HEK293 (cell line): Measurements from ENCODE around the gene NOSIP.

Experiments
- CTCF ChIA-PET: fragments of 350-600 bp; formaldehyde crosslinking; extraction: SDS; loops from one replicate; lab custom pipeline; 2021; ENCODE audit warnings: antibody characterized with exemption; lab: Yijun Ruan, JAX
- POLR2A ChIA-PET: fragments of 300-600 bp; formaldehyde crosslinking; extraction: SDS; loops from one replicate; lab custom pipeline; 2020; ENCODE audit warnings: antibody characterized with exemption, inconsistent platforms; lab: Yijun Ruan, JAX
- H3K27ac ChIP-seq: fragments of 200-500 bp; sonication (Bioruptor generic); 2 replicates; pipeline ENCODE4 v1.5.1; 2014; ENCODE audit warnings: low read depth, low read length, control low read depth, inconsistent platforms; ENCODE audit errors: extremely low read depth
- H3K36me3 ChIP-seq, 2 experiments: fragments of 200-500 bp in 1 of 2; sonication (Bioruptor generic) in 1 of 2; 1 replicate in 1 of 2; 2 replicates in 1 of 2; pipeline ENCODE4 v1.5.1; 2014 to 2017; ENCODE audit warnings: inconsistent platforms in 2 of 2, low read length in 2 of 2; ENCODE audit not compliant: control insufficient read depth in 2 of 2, insufficient read depth in 1 of 2
- H3K4me1 ChIP-seq: fragments of 200-500 bp; sonication (Bioruptor generic); 2 replicates; pipeline ENCODE4 v1.5.1; 2014; ENCODE audit warnings: mild to moderate bottlenecking, low read length, inconsistent platforms; ENCODE audit not compliant: control insufficient read depth, insufficient read depth
- H3K4me3 ChIP-seq: 2 replicates; pipeline ENCODE4 v1.5.1; 2011; ENCODE audit warnings: low read depth, mild to moderate bottlenecking, control low read depth, low read length, moderate library complexity
- H3K9me3 ChIP-seq: fragments of 200-500 bp; sonication (Bioruptor generic); 2 replicates; pipeline ENCODE4 v1.5.1; 2014; ENCODE audit warnings: low read depth, low read length, inconsistent platforms; ENCODE audit not compliant: control insufficient read depth, insufficient read depth
- KLF9 ChIP-seq: fragments of 450-650 bp; formaldehyde crosslinking; IDR thresholded peaks from 2 replicates; pipeline ENCODE4 v1.5.1; 2016; ENCODE audit warnings: missing biosample characterization, missing genetic modification characterization, low read depth
- REPIN1 ChIP-seq: fragments of 450-650 bp; formaldehyde crosslinking; IDR thresholded peaks from 2 replicates; pipeline ENCODE4 v1.5.1; 2017; ENCODE audit warnings: missing biosample characterization, missing genetic modification characterization, low read depth
- SP3 ChIP-seq: fragments of 450-650 bp; formaldehyde crosslinking; IDR thresholded peaks from 2 replicates; pipeline ENCODE4 v1.5.1; 2016; ENCODE audit warnings: missing biosample characterization, missing genetic modification characterization
- ZBTB21 ChIP-seq: fragments of 450-650 bp; formaldehyde crosslinking; IDR thresholded peaks from 2 replicates; pipeline ENCODE4 v1.5.1; 2017; ENCODE audit warnings: missing biosample characterization, missing genetic modification characterization
- ZBTB48 ChIP-seq: fragments of 450-650 bp; formaldehyde crosslinking; IDR thresholded peaks from 2 replicates; pipeline ENCODE4 v1.5.1; 2016; ENCODE audit warnings: missing biosample characterization, missing genetic modification characterization
- ZBTB7A ChIP-seq: fragments of 450-650 bp; formaldehyde crosslinking; IDR thresholded peaks from 2 replicates; pipeline ENCODE4 v1.5.1; 2016; ENCODE audit warnings: low read depth, missing biosample characterization, missing genetic modification characterization
- ZIC2 ChIP-seq: fragments of 450-650 bp; formaldehyde crosslinking; IDR thresholded peaks from 2 replicates; pipeline ENCODE4 v1.5.1; 2016; ENCODE audit warnings: missing biosample characterization, missing genetic modification characterization
- ZNF146 ChIP-seq: fragments of 450-650 bp; formaldehyde crosslinking; IDR thresholded peaks from 2 replicates; pipeline ENCODE4 v1.5.1; 2016; ENCODE audit warnings: missing biosample characterization, missing genetic modification characterization
- ZNF19 ChIP-seq: fragments of 450-650 bp; formaldehyde crosslinking; IDR thresholded peaks from 2 replicates; pipeline ENCODE4; 2016; ENCODE audit warnings: missing biosample characterization, missing genetic modification characterization, low read depth
- ZNF335 ChIP-seq: fragments of 450-650 bp; formaldehyde crosslinking; conservative IDR thresholded peaks from 2 replicates; pipeline ENCODE4 v1.5.1; 2016; ENCODE audit warnings: missing biosample characterization, missing genetic modification characterization
- ZNF341 ChIP-seq: fragments of 450-650 bp; formaldehyde crosslinking; IDR thresholded peaks from 2 replicates; pipeline ENCODE4; 2016; ENCODE audit warnings: low read depth, missing biosample characterization, missing genetic modification characterization
- ZNF530 ChIP-seq: fragments of 450-650 bp; formaldehyde crosslinking; IDR thresholded peaks from 2 replicates; pipeline ENCODE4 v1.5.1; 2016; ENCODE audit warnings: low read depth, missing biosample characterization, missing genetic modification characterization
- ZNF623 ChIP-seq: fragments of 450-650 bp; formaldehyde crosslinking; IDR thresholded peaks from 2 replicates; pipeline ENCODE4 v1.5.1; 2016; ENCODE audit warnings: missing biosample characterization, missing genetic modification characterization
- ZNF629 ChIP-seq: fragments of 450-650 bp; formaldehyde crosslinking; IDR thresholded peaks from 2 replicates; pipeline ENCODE4 v1.5.1; 2017; ENCODE audit warnings: missing biosample characterization, missing genetic modification characterization
- ZNF768 ChIP-seq: fragments of 450-650 bp; formaldehyde crosslinking; IDR thresholded peaks from 2 replicates; pipeline ENCODE4 v1.5.1; 2018; ENCODE audit warnings: missing biosample characterization, mild to moderate bottlenecking, missing genetic modification characterization
- ZNF843 ChIP-seq: fragments of 450-650 bp; formaldehyde crosslinking; IDR thresholded peaks from 2 replicates; pipeline ENCODE4 v1.5.1; 2016; ENCODE audit warnings: missing biosample characterization, missing genetic modification characterization
- TF ChIP-seq, protein P1 (sequence below): fragments of 450-650 bp; formaldehyde crosslinking; IDR thresholded peaks from 2 replicates; pipeline ENCODE4 v1.5.1; 2016; ENCODE audit warnings: missing biosample characterization, missing genetic modification characterization, low read depth
- TF ChIP-seq, protein P2 (sequence below): fragments of 450-650 bp; formaldehyde crosslinking; conservative IDR thresholded peaks from 2 replicates; pipeline ENCODE4 v1.5.1; 2016; ENCODE audit warnings: low read depth, missing biosample characterization, missing genetic modification characterization
- TF ChIP-seq, protein P3 (sequence below): fragments of 450-650 bp; formaldehyde crosslinking; IDR thresholded peaks from 2 replicates; pipeline ENCODE4 v1.5.1; 2016; ENCODE audit warnings: missing biosample characterization, missing genetic modification characterization
- TF ChIP-seq, protein P4 (sequence below): fragments of 450-650 bp; formaldehyde crosslinking; IDR thresholded peaks from 2 replicates; pipeline ENCODE4; 2016; ENCODE audit warnings: missing biosample characterization, missing genetic modification characterization
- TF ChIP-seq, protein P5 (sequence below): fragments of 450-650 bp; formaldehyde crosslinking; IDR thresholded peaks from 2 replicates; pipeline ENCODE4 v1.5.1; 2016; ENCODE audit warnings: missing biosample characterization, missing genetic modification characterization, low read depth

Gene NOSIP

DNA sequence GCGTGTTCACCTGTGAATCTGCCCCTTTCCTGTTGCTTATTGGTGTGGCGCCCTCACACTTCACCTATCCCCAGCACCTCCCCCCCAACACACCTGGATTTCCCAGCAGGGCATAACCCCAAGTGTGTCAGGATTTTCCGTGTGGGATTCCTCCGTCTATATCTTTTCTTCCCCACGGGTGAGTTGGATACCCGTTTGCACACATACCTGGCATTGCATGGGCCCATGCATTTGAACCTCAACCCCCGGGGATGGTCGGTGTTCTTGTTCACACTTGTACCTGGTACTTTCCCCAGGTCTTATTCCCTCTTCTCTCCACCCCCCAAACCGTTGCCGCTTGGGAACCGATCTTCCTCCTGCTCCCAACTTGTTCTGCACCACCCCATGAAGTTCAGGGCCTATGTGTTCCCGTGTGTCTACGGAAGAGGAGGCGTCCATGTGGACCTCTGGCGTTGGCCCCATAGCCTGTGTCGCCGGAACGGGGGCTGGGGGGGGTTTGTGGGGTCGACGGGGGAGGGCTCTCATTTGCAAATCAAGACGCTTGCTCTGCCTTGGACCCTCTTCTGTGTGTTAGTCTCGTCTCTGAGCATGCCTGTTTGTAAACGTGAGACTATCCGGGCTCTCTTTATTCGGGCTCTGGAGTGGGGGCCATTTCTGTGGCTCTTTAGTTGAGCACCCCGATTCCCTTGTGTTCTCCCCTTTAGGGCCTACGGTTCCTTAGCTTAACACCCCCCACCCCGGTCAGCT lies 12.3 kb upstream of the NOSIP start (continued):
- TF ChIP-seq, protein P1, sequence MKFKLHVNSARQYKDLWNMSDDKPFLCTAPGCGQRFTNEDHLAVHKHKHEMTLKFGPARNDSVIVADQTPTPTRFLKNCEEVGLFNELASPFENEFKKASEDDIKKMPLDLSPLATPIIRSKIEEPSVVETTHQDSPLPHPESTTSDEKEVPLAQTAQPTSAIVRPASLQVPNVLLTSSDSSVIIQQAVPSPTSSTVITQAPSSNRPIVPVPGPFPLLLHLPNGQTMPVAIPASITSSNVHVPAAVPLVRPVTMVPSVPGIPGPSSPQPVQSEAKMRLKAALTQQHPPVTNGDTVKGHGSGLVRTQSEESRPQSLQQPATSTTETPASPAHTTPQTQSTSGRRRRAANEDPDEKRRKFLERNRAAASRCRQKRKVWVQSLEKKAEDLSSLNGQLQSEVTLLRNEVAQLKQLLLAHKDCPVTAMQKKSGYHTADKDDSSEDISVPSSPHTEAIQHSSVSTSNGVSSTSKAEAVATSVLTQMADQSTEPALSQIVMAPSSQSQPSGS, result no peak
- TF ChIP-seq ZNF19 (tag by site-specific recombination) (no peak), ZNF623 (no peak), ZNF341 (tag by site-specific recombination) (peak; percentile 63), ZIC2 (tag by site-specific recombination) (0 out of 2 replicates have a peak, but pooled peaks have one; percentile 5), ZBTB48 (tag by site-specific recombination) (no peak), ZBTB21 (tag by site-specific recombination) (no peak)

DNA sequence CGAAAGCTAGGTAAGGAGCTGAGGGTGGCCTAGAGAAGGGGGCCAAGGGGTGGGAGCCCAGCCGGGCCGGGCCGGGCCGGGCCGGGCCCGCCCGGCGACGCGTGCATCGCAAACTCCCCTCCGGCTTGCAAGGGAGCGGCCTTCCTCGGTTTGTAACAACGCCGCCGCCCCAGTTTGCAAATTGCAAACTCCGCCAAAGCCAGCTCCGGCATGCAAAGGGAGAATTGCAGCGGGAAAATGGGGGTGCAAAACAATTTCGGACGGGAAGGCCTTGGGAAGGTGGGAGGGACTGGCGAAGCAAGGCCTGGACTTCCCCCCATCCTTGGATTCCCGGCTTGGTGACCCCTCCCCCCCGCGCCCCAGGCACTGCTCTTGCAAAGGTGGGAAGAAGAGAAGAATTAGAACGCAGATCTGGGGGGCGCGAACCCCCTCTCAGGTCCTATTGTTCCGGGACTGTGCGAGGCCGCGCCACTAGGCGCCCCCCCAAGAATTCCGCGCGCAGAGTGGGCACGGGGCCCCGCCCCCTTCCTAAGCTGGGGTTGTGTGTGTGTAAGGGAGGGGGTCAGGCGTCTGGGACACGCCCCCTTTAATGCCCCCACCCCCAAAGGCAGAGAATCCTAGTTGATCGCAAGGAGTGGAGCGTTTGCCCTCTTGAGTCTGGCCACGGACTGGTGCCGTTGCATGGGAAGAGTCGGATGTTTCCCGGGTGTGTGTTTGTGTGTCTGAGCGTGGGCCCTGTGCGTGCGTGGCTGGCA lies 11.6 kb upstream of the NOSIP start:
- ChIA-PET CTCF (interaction anchor here (0.6 to 1.0 kb wide), 4 partner anchors 12 to 81 kb away, joined by 3 to 5 read pairs (median 4); partner anchors contain the start of gene NOSIP), POLR2A (interaction anchor here (0.6 to 7.1 kb wide), 11 partner anchors 13 to 221 kb away, joined by 3 to 124 read pairs (median 4); partner anchors contain the start of genes FUZ, IRF3, NOSIP and PRRG2)
- peaks cover 7% of the 10 kb centered on the region for H3K4me1 ChIP-seq
- peak overlapping the region; percentile 82 for H3K4me3 ChIP-seq
- peaks cover 19 to 28% of the 10 kb centered on the region in 2 experiments for H3K36me3 ChIP-seq
- no peaks in the 10 kb centered on the region for H3K9me3 ChIP-seq
- peak overlapping the region; percentile 98 for H3K27ac ChIP-seq
- TF ChIP-seq SP3 (tag by site-specific recombination), result peak; percentile 90
- peak; percentile 32 for TF ChIP-seq ZNF335 (tag by site-specific recombination)
- 0 out of 2 replicates have a peak, but pooled peaks have one; percentile 4 for TF ChIP-seq ZNF768 (tag by site-specific recombination)
- TF ChIP-seq, protein P2, sequence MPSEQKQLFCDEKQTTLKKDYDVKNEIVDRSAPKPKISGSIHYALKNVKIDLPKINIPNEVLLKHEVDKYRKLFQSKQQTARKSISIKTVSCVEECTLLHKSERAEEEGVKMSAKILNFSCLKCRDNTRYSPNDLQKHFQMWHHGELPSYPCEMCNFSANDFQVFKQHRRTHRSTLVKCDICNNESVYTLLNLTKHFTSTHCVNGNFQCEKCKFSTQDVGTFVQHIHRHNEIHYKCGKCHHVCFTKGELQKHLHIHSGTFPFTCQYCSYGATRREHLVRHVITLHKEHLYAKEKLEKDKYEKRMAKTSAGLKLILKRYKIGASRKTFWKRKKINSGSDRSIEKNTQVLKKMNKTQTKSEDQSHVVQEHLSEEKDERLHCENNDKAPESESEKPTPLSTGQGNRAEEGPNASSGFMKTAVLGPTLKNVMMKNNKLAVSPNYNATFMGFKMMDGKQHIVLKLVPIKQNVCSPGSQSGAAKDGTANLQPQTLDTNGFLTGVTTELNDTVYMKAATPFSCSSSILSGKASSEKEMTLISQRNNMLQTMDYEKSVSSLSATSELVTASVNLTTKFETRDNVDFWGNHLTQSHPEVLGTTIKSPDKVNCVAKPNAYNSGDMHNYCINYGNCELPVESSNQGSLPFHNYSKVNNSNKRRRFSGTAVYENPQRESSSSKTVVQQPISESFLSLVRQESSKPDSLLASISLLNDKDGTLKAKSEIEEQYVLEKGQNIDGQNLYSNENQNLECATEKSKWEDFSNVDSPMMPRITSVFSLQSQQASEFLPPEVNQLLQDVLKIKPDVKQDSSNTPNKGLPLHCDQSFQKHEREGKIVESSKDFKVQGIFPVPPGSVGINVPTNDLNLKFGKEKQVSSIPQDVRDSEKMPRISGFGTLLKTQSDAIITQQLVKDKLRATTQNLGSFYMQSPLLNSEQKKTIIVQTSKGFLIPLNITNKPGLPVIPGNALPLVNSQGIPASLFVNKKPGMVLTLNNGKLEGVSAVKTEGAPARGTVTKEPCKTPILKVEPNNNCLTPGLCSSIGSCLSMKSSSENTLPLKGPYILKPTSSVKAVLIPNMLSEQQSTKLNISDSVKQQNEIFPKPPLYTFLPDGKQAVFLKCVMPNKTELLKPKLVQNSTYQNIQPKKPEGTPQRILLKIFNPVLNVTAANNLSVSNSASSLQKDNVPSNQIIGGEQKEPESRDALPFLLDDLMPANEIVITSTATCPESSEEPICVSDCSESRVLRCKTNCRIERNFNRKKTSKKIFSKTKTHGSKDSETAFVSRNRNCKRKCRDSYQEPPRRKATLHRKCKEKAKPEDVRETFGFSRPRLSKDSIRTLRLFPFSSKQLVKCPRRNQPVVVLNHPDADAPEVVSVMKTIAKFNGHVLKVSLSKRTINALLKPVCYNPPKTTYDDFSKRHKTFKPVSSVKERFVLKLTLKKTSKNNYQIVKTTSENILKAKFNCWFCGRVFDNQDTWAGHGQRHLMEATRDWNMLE, result no peak
- TF ChIP-seq ZNF843 (tag by site-specific recombination), result peak; percentile 40; the same call in 1 of the 2 replicates
- TF ChIP-seq, protein P3, sequence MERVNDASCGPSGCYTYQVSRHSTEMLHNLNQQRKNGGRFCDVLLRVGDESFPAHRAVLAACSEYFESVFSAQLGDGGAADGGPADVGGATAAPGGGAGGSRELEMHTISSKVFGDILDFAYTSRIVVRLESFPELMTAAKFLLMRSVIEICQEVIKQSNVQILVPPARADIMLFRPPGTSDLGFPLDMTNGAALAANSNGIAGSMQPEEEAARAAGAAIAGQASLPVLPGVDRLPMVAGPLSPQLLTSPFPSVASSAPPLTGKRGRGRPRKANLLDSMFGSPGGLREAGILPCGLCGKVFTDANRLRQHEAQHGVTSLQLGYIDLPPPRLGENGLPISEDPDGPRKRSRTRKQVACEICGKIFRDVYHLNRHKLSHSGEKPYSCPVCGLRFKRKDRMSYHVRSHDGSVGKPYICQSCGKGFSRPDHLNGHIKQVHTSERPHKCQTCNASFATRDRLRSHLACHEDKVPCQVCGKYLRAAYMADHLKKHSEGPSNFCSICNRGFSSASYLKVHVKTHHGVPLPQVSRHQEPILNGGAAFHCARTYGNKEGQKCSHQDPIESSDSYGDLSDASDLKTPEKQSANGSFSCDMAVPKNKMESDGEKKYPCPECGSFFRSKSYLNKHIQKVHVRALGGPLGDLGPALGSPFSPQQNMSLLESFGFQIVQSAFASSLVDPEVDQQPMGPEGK (tag by site-specific recombination), result peak; percentile 99
- TF ChIP-seq ZBTB7A (tag by site-specific recombination), result peak; percentile 82
- TF ChIP-seq ZNF629 (tag by site-specific recombination), result peak; percentile 37; the same call in 1 of the 2 replicates
- no peak for TF ChIP-seq ZNF146 (tag by site-specific recombination)
- TF ChIP-seq KLF9 (tag by site-specific recombination), result peak; percentile 98
- TF ChIP-seq REPIN1 (tag by site-specific recombination), result no peak
- TF ChIP-seq, protein P4, sequence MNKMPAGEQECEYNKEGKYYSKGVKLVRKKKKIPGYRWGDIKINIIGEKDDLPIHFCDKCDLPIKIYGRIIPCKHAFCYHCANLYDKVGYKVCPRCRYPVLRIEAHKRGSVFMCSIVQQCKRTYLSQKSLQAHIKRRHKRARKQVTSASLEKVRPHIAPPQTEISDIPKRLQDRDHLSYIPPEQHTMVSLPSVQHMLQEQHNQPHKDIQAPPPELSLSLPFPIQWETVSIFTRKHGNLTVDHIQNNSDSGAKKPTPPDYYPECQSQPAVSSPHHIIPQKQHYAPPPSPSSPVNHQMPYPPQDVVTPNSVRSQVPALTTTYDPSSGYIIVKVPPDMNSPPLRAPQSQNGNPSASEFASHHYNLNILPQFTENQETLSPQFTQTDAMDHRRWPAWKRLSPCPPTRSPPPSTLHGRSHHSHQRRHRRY (tag by site-specific recombination), result no peak
- no peak for TF ChIP-seq ZNF530 (tag by site-specific recombination)
- TF ChIP-seq, protein P5, sequence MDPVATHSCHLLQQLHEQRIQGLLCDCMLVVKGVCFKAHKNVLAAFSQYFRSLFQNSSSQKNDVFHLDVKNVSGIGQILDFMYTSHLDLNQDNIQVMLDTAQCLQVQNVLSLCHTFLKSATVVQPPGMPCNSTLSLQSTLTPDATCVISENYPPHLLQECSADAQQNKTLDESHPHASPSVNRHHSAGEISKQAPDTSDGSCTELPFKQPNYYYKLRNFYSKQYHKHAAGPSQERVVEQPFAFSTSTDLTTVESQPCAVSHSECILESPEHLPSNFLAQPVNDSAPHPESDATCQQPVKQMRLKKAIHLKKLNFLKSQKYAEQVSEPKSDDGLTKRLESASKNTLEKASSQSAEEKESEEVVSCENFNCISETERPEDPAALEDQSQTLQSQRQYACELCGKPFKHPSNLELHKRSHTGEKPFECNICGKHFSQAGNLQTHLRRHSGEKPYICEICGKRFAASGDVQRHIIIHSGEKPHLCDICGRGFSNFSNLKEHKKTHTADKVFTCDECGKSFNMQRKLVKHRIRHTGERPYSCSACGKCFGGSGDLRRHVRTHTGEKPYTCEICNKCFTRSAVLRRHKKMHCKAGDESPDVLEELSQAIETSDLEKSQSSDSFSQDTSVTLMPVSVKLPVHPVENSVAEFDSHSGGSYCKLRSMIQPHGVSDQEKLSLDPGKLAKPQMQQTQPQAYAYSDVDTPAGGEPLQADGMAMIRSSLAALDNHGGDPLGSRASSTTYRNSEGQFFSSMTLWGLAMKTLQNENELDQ (tag by site-specific recombination), result no peak
